A673 (cell line): ENCODE data around the gene THAP9. TPM values are rescaled to one million over a fixed set of nuclear protein-coding genes. Genes with fewer than 3 reads are reported as not detected.

Experiments used
- BruUV-seq: library from RNA; stranded (reverse); fragments of 400-500 nt; replicated peaks from 2 replicates; lab custom pipeline; 2021; lab: Mats Ljungman, UMichigan
- CTCF ChIA-PET: fragments of 300-600 bp; sonication (Branson Sonifier 250); formaldehyde crosslinking; loops from one replicate; lab custom pipeline; 2022; ENCODE audit warnings: antibody characterized with exemption; lab: Charles Lee
- POLR2A ChIA-PET: fragments of 300-600 bp; sonication (Branson Sonifier 250); formaldehyde crosslinking; loops from one replicate; lab custom pipeline; 2022; ENCODE audit warnings: antibody characterized with exemption; ENCODE audit not compliant: low non-redundant PET; lab: Charles Lee
- DNase-seq: peaks from one replicate; pipeline ENCODE4 v3.0.0-alpha.2; 2015; ENCODE audit warnings: low spot score
- H3K27ac ChIP-seq: fragments of 200-600 bp; sonication (generic); 2 replicates; pipeline ENCODE4 v1.5.1; 2016; ENCODE audit warnings: mixed run types, low read depth, mild to moderate bottlenecking, mixed read lengths, antibody characterized with exemption, low read length; ENCODE audit not compliant: poor library complexity, severe bottlenecking
- H3K27me3 ChIP-seq: fragments of 200-600 bp; sonication (generic); replicated peaks from 2 replicates; pipeline ENCODE4 v1.6.1; 2017; ENCODE audit warnings: mixed run types, low read depth, mild to moderate bottlenecking, mixed read lengths, antibody characterized with exemption, low read length; ENCODE audit not compliant: insufficient read depth, poor library complexity
- H3K36me3 ChIP-seq: fragments of 200-600 bp; sonication (generic); 2 replicates; pipeline ENCODE4 v1.6.1; 2016; ENCODE audit warnings: mixed run types, mild to moderate bottlenecking, mixed read lengths, antibody characterized with exemption, low read length; ENCODE audit not compliant: insufficient read depth, poor library complexity, severe bottlenecking
- H3K4me1 ChIP-seq: fragments of 200-600 bp; sonication (generic); 2 replicates; pipeline ENCODE4 v1.6.1; 2017; ENCODE audit warnings: mixed run types, mild to moderate bottlenecking, mixed read lengths, antibody characterized with exemption, low read length; ENCODE audit not compliant: insufficient read depth, poor library complexity, severe bottlenecking
- H3K4me3 ChIP-seq: fragments of 200-600 bp; sonication (generic); 2 replicates; pipeline ENCODE4 v1.5.1; 2016; ENCODE audit warnings: low read depth, mixed run types, mild to moderate bottlenecking, mixed read lengths, low read length; ENCODE audit not compliant: poor library complexity, severe bottlenecking
- H3K9me3 ChIP-seq: fragments of 200-600 bp; sonication (generic); 2 replicates; pipeline ENCODE4 v1.6.1; 2016; ENCODE audit warnings: mixed run types, low read depth, mild to moderate bottlenecking, mixed read lengths, antibody characterized with exemption, low read length; ENCODE audit not compliant: poor library complexity, severe bottlenecking
- EZH2 ChIP-seq: fragments of 200-600 bp; sonication (generic); IDR thresholded peaks from 2 replicates; pipeline ENCODE4 v1.6.1; 2017; ENCODE audit warnings: borderline replicate concordance, low read depth, mild to moderate bottlenecking, mixed read lengths, antibody characterized with exemption, low read length; ENCODE audit not compliant: poor library complexity, severe bottlenecking
- intact Hi-C: fragments of 100-400 bp; cut with micrococcal nuclease; formaldehyde crosslinking; loops from one replicate; pipeline ENCODE4 v1.10.0; 2022; ENCODE audit not compliant: unreplicated experiment
- total RNA-seq: library from RNA; stranded (reverse); gene quantifications from 2 replicates; pipeline ENCODE4 v1.2.3, GENCODE V29; 2021
- TF ChIP-seq, protein P1 (sequence below): fragments of 300-800, 200-600 bp; sonication (generic); conservative IDR thresholded peaks from 2 replicates; pipeline ENCODE4 v1.5.1; 2017; ENCODE audit warnings: low read depth, mild to moderate bottlenecking, antibody characterized with exemption, low read length, moderate library complexity, mixed read lengths

THAP9 gene
- total RNA-seq, 1 experiment from 2014 or later = 3.8 TPM

DNA sequence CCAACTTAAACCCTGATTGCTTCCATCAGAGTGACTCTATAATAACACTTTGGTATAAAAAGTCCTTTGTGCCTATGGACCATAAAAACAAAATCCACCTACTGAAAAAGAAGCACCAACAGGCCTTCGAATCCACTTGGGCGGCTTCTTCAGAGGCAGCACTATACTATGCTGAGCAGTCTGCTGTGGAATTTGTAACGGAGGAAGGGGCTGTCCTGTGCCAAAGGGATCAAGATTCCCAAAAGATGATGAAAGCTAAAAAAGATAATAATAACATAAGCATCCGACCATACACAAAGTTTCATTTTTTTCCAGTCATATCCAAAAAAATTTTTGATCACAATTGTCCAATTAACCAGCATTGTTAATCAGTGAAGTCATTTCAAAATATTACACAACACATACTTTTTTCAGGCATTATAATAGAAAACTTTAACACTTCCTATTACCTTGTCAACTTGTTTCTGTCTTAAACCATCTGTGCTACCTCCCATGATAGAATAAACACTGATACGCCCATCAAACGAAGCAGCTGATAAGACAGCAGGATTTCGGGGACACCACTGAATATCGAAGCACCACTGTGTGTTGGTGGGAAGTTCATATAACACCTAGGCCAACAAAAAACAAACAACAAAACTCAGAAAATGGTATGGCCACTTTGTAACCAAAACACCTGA is 33.7 kb upstream of the THAP9 start:
- CTCF ChIA-PET = interaction anchor here (0.6 kb wide), 1 partner anchor 404 kb away, joined by 7 read pairs; no protein-coding TSS in a partner anchor
- Histone ChIP-seq H3K4me1 (no peaks in the 10 kb centered on the region), H3K27ac (no peak overlapping the region), H3K27me3 (no peaks in the 10 kb centered on the region), H3K36me3 (peaks cover 51% of the 10 kb centered on the region), H3K9me3 (no peaks in the 10 kb centered on the region), H3K4me3 (no peak overlapping the region)
- POLR2A ChIA-PET = no interaction called here
- intact Hi-C loops = no loop called here
- no TSS peak for BruUV-seq
- no peak for DNase-seq
- TF ChIP-seq, protein P1, sequence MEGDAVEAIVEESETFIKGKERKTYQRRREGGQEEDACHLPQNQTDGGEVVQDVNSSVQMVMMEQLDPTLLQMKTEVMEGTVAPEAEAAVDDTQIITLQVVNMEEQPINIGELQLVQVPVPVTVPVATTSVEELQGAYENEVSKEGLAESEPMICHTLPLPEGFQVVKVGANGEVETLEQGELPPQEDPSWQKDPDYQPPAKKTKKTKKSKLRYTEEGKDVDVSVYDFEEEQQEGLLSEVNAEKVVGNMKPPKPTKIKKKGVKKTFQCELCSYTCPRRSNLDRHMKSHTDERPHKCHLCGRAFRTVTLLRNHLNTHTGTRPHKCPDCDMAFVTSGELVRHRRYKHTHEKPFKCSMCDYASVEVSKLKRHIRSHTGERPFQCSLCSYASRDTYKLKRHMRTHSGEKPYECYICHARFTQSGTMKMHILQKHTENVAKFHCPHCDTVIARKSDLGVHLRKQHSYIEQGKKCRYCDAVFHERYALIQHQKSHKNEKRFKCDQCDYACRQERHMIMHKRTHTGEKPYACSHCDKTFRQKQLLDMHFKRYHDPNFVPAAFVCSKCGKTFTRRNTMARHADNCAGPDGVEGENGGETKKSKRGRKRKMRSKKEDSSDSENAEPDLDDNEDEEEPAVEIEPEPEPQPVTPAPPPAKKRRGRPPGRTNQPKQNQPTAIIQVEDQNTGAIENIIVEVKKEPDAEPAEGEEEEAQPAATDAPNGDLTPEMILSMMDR = no peak
- TF ChIP-seq EZH2 = no peak

DNA sequence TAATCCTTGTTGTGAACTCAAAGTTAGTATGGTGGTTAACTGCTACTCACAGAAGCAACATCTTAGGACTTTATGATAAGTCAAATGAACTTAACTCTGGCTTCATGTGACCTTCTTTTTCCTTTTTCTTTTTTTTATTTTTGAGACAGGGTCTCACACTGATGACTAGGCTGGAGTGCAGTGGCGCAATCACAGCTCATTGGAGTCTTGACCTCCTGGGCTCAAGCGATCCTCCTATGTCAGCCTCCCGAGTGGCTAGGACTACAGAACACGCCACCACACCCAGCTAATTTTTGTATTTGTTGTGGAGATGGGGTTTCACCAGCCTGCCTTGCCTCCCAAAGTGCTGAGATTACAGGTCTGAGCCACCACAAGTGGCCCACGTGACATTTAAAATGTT is 32.0 kb upstream of the THAP9 start:
- DNase-seq = no peak
- ChIA-PET CTCF (no interaction called here), POLR2A (no interaction called here)
- Histone ChIP-seq H3K27ac (no peak overlapping the region), H3K9me3 (no peaks in the 10 kb centered on the region), H3K27me3 (no peaks in the 10 kb centered on the region), H3K36me3 (peaks cover 42% of the 10 kb centered on the region), H3K4me1 (no peaks in the 10 kb centered on the region), H3K4me3 (no peak overlapping the region)
- TF ChIP-seq EZH2 = no peak
- TF ChIP-seq, protein P1 = no peak
- intact Hi-C loops = no loop called here
- BruUV-seq = no TSS peak

DNA sequence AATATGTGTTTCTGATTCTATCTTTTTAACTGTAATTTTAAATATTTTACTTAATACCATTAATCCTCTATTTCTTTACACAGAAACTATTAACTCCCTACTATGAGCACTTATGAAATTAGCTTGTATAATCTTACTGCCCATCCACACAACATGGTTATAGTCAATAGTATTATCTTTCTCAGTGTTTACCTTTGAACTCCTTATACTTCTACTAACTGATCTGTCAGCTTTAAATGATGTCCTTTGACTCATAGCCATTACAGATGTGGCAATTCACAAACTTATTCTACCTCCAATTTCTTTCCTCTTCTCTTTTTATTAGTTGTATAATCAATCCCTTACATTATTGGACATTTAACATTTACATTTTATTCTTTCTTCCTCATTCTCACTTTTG is 15.1 kb upstream of the THAP9 start:
- ChIA-PET POLR2A (no interaction called here), CTCF (no interaction called here)
- Histone ChIP-seq H3K36me3 (no peaks in the 10 kb centered on the region), H3K4me3 (no peak overlapping the region), H3K27ac (no peak overlapping the region), H3K9me3 (no peaks in the 10 kb centered on the region), H3K27me3 (no peaks in the 10 kb centered on the region), H3K4me1 (no peaks in the 10 kb centered on the region)
- no peak for DNase-seq
- no peak for TF ChIP-seq EZH2
- TF ChIP-seq, protein P1 = no peak
- no TSS peak for BruUV-seq
- intact Hi-C loops = no loop called here
